Astrocyte (in vitro differentiated cells and primary cell): Measurements from ENCODE around the gene VWCE.

Experiments used
- CTCF ChIP-seq: IDR thresholded peaks from 2 replicates; pipeline ENCODE4 v1.5.1; 2011; ENCODE audit warnings: low read depth, mild to moderate bottlenecking, inconsistent platforms, low read length, moderate library complexity; ENCODE audit not compliant: insufficient read depth
- EZH2 ChIP-seq: IDR thresholded peaks from 2 replicates; pipeline ENCODE4 v1.6.1; 2012; ENCODE audit warnings: mild to moderate bottlenecking, low read length, inconsistent platforms; ENCODE audit not compliant: insufficient read depth

- TF ChIP-seq CTCF (no peak), EZH2 (no peak)
Measured at GRCh38 chr11:61264371-61264770, 30.7 kb downstream of the VWCE start.
